HG02970 (cell line): ENCODE data around the gene ARHGAP23.
"Not testable (repeated sequence)": the region's sequence is repeated elsewhere in the genome, so short reads cannot be mapped to it uniquely, and the experiment has no call there.

Source experiments
- ATAC-seq: cut with Tn5 transposase; IDR thresholded peaks from one replicate; pipeline ENCODE4 v1.9.1; 2021; ENCODE audit warnings: mild to moderate bottlenecking, moderate library complexity, moderate number of reproducible peaks; ENCODE audit not compliant: unreplicated experiment, low FRiP score

Gene ARHGAP23

GRCh38 chr17:38458521-38458920, 30.3 kb downstream of the ARHGAP23 start:
- no peak for ATAC-seq

GRCh38 chr17:38459567-38459966, 31.3 kb downstream of the ARHGAP23 start:
- no peak for ATAC-seq

- ATAC-seq: no peak
Observed at GRCh38 chr17:38460082-38460715, 31.9 kb downstream of the ARHGAP23 start.

GRCh38 chr17:38460716-38461630, 32.7 kb downstream of the ARHGAP23 start:
- ATAC-seq: no peak

GRCh38 chr17:38461683-38462082, 33.4 kb downstream of the ARHGAP23 start:
- ATAC-seq: no peak

- ATAC-seq: no peak
Observed at GRCh38 chr17:38463451-38463858, 35.2 kb downstream of the ARHGAP23 start.

- no peak for ATAC-seq
Observed at GRCh38 chr17:38464251-38464722, 36.0 kb downstream of the ARHGAP23 start.

- no peak for ATAC-seq
Observed at GRCh38 chr17:38464723-38465390, 36.6 kb downstream of the ARHGAP23 start.

GRCh38 chr17:38465391-38466345, 37.4 kb downstream of the ARHGAP23 start:
- no peak for ATAC-seq

- ATAC-seq: no peak
Observed at GRCh38 chr17:38466346-38467315, 38.4 kb downstream of the ARHGAP23 start.

- no peak for ATAC-seq
Observed at GRCh38 chr17:38467491-38467890, 39.2 kb downstream of the ARHGAP23 start.

GRCh38 chr17:38469875-38470274, 41.6 kb downstream of the ARHGAP23 start:
- no peak for ATAC-seq

- ATAC-seq: not testable (repeated sequence)
Observed at GRCh38 chr17:38471253-38471652, 43.0 kb downstream of the ARHGAP23 start.

- not testable (repeated sequence) for ATAC-seq
Observed at GRCh38 chr17:38474666-38475065, 46.4 kb downstream of the ARHGAP23 start.

- no peak for ATAC-seq
Observed at GRCh38 chr17:38476549-38476948, 48.3 kb downstream of the ARHGAP23 start.

GRCh38 chr17:38477417-38477816, 49.2 kb downstream of the ARHGAP23 start:
- not testable (repeated sequence) for ATAC-seq

- ATAC-seq: not testable (repeated sequence)
Observed at GRCh38 chr17:38477951-38478350, 49.7 kb downstream of the ARHGAP23 start.

- ATAC-seq: not testable (repeated sequence)
Observed at GRCh38 chr17:38478667-38479066, 50.4 kb downstream of the ARHGAP23 start.
